NCI-H82 treated with DMSO at 0.1 percent for 48 hours (cell line): ENCODE results near the gene SFI1.
"Not testable (repeated sequence)": the region's sequence is repeated elsewhere in the genome, so short reads cannot be mapped to it uniquely, and the experiment has no call there.

ENCODE experiments used
- DNase-seq: peaks from one replicate; lab custom pipeline; 2025; ENCODE audit not compliant: unreplicated experiment; lab: John Stamatoyannopoulos, UW

Gene SFI1

GRCh38 chr22:31540166-31540565 lies 43.8 kb downstream of the SFI1 start:
- not testable (repeated sequence) for DNase-seq

DNA sequence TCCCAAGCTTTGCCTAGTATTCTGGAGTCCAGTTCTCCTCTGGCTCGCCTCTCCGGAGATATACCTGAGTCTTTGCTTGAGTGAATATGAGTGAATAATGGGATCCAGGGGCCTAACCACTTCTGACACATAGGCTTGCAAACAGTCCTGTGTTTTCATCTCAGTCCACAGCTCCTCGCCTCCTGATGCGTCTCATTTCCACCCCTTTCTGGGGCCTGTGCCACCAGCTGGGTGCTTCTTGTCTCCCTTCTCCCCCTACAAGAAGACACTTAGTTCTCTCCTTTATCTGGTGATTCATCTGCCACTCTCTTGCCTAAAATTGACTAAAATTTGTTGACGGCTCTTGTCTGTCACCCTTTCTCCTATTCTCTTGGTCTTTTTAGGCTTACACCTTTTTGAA lies 44.6 kb downstream of the SFI1 start:
- DNase-seq: no peak

GRCh38 chr22:31544481-31545480 lies 48.4 kb downstream of the SFI1 start:
- no peak for DNase-seq

GRCh38 chr22:31550871-31551370 lies 54.6 kb downstream of the SFI1 start:
- DNase-seq: no peak

GRCh38 chr22:31556627-31557203 lies 60.4 kb downstream of the SFI1 start:
- peak; percentile 8 for DNase-seq

DNA sequence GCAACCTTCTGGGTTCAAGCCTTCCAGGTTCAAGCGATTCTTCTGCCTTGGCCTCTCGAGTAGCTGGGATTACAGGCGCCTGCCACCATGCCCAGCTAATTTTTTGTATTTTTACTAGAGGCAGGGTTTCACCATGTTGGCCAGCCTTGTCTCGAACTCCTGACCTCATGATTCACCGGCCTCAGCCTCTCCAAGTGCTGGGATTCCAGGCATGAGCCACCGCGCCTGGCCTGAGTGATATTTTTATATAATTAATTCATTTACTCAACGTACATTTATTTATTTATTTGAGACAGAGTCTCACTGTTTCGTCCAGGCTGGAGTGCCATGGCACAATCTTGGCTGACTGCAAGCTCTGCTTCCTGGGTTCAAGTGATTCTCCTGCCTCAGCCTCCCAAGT lies 62.2 kb downstream of the SFI1 start:
- DNase-seq: not testable (repeated sequence)

- peak; percentile 64 for DNase-seq
These were observed 65.0 kb downstream of the SFI1 start for GRCh38 chr22:31561238-31561887.

DNA sequence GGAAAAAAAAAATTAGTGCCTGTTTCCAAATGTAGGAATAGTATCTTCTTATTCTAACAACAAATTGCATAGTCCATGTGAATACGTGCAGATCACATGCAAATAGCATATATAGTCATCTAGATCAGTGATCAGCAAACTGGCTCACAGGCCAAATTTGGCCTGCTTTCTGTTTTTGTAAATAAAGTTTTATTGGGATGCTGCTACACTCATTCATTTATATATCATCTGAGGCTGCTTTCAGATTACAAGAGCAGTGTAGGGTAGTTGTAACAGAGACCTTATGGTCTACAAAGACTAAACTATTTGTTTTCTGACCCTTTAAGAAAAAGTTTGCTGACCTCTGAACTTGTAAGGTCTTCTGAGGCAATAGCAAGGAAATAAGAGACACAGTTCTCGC lies 65.6 kb downstream of the SFI1 start:
- DNase-seq: no peak

DNA sequence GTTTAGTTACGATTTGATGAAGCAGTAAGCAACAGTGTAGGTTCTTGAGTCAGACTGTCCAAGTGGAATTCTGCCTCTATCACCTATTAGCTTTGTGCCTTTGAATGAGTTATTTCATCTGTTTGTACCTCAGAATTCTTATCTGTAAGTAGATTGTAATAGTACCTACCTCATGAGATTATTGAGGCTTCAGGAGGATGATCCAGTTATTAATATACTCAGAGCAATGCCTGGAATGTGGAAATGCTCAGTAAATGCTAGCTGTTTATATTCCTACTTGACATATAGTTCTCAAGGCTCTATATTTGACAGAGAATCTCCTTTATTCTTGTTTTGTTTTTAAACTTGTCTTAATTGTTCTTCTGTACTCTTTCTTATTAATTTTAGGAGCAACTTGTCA lies 70.1 kb downstream of the SFI1 start:
- no peak for DNase-seq

DNA sequence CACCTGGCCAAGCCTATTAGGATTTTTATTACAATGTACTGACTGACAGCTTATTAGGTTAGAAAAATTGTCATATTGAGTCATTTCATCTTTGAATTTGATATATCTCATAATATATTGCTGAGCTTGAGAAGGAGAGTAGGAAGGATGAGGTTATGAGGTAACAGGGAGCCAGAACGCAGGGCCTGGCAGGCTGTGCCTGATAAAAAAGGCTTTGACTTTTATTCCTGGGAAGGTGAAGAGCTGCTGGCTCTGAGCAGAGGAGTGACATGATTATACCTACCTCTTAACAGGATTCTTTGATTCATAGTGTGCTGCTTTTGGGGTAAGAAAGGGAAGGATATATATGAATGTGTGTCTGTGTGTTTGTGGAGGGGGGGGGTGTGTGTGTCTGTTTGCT lies 70.9 kb downstream of the SFI1 start:
- DNase-seq: no peak

DNA sequence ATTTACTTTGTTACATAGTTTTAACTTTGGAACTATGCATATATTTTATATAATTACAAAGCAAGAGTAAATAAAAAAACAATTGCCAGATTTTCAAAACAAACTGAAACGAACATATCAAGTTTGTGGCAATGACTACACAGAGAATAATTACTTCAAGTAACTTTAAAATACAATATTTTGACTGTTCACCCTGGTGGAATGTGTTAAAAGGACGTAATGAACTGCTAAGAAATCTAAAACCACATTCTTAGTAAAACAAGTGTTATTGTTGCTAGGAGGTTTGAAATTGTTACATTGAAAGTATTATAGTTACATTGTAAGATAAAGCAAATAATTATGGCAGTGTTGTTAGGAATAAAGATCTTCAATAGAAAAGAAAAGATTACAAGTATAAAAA lies 71.4 kb downstream of the SFI1 start:
- no peak for DNase-seq

GRCh38 chr22:31569126-31569525 lies 72.8 kb downstream of the SFI1 start:
- no peak for DNase-seq

DNA sequence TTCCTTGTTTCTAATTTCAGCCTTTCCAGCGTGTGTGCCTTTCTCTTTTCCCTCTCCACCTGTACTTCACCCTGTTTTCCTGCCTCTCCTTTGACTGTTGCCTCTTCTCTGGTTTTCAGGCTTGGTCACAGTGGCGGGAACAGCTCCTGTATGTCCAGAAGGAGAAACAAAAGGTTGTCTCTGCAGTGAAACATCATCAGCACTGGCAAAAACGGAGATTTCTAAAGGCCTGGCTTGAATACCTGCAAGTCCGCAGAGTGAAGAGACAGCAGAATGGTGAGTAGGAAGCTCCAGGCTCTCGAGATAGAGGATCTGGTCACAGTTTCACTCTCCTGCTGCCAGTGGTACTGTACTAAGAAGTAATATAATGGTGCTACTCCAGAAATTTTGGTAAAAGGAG lies 76.6 kb downstream of the SFI1 start:
- DNase-seq: no peak

- DNase-seq: peak; percentile 2
These were observed 77.8 kb downstream of the SFI1 start for GRCh38 chr22:31574055-31574670.

GRCh38 chr22:31575190-31575589 lies 78.9 kb downstream of the SFI1 start:
- DNase-seq: no peak

GRCh38 chr22:31577711-31578110 lies 81.4 kb downstream of the SFI1 start:
- peak; percentile 95 for DNase-seq

- no peak for DNase-seq
These were observed 81.8 kb downstream of the SFI1 start for GRCh38 chr22:31578171-31578570.

DNA sequence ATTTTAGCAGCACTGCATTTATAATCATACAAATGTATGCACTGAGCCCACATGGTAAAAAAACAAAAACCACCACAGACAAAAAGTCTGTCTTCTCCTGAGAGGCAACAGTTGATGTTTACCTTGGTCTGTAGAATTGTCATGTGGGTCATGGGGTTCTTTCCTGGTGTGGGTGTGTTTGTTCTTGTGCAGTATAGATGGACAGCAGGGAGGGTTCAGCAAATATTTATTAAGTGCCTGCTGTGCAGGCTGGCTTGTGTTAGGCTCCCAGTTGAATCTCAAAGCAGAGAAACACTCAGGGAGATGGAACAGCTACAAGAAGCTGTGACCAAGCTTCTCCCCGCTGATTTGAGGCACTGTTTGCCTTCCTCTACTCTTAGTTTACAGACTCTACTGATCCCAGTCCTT lies 83.5 kb downstream of the SFI1 start:
- DNase-seq: no peak

- no peak for DNase-seq
These were observed 87.6 kb downstream of the SFI1 start for GRCh38 chr22:31583861-31584485.

DNA sequence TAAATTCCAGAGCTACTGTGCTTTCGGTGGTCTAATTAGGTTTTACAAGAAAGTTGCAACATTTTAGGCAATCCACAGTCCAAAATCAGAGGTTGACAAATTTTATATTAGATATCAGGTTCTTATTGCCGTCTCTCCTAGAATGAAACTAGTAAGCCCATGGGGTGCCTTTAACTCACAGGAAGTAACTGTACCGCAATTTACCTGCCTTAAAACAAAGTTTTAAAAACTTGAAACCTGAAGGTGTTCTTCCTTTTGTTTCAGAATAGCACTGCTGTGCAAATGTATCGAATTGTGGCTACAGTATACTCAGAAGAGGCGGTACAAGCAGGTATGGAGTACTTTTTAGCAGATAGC lies 88.4 kb downstream of the SFI1 start:
- DNase-seq: no peak
